ENCODE data around the gene DGUOK.

DNA sequence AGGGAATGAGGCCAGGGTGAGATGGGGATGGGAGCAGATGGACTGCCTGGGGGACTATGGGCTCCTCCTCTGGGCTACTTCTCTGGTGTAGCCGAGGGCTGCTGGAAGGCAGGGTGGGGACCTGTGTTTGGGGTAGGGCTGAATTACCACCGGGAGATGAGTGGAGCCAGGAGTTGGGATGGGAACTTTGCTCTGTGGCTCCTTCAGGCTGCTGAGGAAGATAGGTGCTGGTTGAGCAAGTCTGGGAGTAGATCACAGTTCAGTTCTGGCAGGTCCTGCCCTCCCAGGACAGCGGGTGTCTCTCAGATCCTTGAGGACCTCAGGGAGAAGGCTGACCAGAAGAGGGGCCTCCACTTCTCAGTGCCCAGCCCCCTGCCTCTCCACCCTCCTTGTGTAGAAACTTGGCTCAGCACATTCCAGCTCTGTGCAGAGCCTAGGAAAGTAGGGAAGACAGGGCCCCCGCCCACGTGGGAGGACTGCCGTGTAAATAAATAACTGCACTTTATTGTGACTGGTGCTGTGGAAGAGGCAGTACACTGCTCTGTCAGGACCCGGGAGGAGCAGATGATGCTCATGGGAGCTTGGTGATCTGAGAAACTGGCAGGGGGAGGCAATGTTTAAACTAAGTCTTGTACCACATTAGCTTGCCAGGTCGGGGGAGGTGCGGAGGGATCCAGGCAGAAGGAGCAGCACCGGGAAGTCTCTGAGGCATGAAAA lies 73.4 kb downstream of the DGUOK start:
- TF ChIP-seq CTCF (IDR thresholded peaks at IDR 0.05) (no peak), POLR2A (IDR thresholded peaks at IDR 0.05) (no peak)

Data from prostate gland (tissue), 2 donors.